ENCODE measurements around the gene IL27RA.

DNA sequence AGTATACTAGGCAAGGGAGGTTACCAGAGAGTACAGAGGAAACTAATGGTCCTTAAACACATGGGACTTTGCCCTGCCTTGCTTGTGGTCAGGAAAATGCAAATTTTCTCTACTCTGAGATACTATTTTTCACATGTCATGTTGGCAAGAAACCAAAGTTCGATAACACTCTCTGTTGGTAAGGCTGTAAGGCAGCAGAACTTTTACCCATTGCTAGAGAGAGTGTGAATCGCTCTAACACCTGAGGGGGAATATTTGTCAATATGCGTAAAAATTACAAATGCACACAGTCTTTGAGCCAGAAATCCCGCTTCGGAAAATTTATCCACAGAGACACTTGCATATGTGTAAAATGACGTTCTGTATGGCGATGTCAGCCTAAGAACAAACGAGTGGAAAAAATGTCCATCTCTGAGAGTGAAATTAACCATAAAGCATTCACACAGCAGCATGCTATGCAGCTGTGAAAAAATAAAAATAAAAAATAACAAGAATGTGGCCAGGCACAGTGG lies 16.0 kb upstream of the IL27RA start:
- TF ChIP-seq, protein P1, sequence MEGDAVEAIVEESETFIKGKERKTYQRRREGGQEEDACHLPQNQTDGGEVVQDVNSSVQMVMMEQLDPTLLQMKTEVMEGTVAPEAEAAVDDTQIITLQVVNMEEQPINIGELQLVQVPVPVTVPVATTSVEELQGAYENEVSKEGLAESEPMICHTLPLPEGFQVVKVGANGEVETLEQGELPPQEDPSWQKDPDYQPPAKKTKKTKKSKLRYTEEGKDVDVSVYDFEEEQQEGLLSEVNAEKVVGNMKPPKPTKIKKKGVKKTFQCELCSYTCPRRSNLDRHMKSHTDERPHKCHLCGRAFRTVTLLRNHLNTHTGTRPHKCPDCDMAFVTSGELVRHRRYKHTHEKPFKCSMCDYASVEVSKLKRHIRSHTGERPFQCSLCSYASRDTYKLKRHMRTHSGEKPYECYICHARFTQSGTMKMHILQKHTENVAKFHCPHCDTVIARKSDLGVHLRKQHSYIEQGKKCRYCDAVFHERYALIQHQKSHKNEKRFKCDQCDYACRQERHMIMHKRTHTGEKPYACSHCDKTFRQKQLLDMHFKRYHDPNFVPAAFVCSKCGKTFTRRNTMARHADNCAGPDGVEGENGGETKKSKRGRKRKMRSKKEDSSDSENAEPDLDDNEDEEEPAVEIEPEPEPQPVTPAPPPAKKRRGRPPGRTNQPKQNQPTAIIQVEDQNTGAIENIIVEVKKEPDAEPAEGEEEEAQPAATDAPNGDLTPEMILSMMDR (IDR thresholded peaks at IDR 0.05; ENCODE audit: low read length): no peak
- no peak for TF ChIP-seq EZH2 (IDR thresholded peaks at IDR 0.05; ENCODE audit: borderline replicate concordance, low read length)
